HEK293 (cell line): Measurements from ENCODE around the gene OR2M4.

Experiments
- CTCF ChIP-seq: fragments of 450-650 bp; formaldehyde crosslinking; IDR thresholded peaks from 2 replicates; pipeline ENCODE4 v1.5.1; 2016; ENCODE audit warnings: missing biosample characterization, missing genetic modification characterization
- OSR2 ChIP-seq: fragments of 450-650 bp; formaldehyde crosslinking; IDR thresholded peaks from 2 replicates; pipeline ENCODE4 v1.5.1; 2016; ENCODE audit warnings: missing biosample characterization, missing genetic modification characterization
- ZNF140 ChIP-seq: fragments of 450-650 bp; formaldehyde crosslinking; IDR thresholded peaks from 2 replicates; pipeline ENCODE4 v1.5.1; 2016; ENCODE audit warnings: missing biosample characterization, missing genetic modification characterization
- ZNF776 ChIP-seq: fragments of 450-650 bp; formaldehyde crosslinking; IDR thresholded peaks from 2 replicates; pipeline ENCODE4 v1.5.0; 2017; ENCODE audit warnings: missing biosample characterization, missing genetic modification characterization, borderline replicate concordance

- no peak for TF ChIP-seq CTCF (tag by site-specific recombination)
- TF ChIP-seq OSR2 (tag by site-specific recombination): no peak
- no peak for TF ChIP-seq ZNF776 (tag by site-specific recombination)
- TF ChIP-seq ZNF140 (tag by site-specific recombination): no peak
Observed at GRCh38 chr1:248196965-248197364, 34.3 kb upstream of the OR2M4 start, which contains the start of gene OR2M3.
